ENCODE measurements around the gene CAMK2N2.

Gene CAMK2N2

DNA sequence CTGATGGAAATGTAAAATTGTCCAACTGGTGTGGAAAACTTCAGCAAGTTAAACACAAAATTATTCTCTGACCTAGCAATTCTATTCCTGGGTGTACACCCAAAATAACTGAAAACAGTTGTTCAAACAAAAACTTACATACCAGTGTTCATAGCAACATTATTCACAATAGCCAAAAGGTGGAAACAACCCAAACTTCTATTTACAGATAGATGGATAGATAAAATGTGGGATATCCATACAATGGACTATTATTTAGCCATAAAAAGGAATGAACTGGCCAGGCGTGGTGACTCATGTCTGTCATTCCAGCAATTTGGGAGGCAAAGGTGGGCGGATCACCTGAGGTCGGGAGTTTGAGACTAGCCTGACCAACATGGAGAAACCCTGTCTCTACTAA, 38.8 kb downstream of the CAMK2N2 start:
- no peak for DNase-seq (ENCODE audit: low spot score)

DNA sequence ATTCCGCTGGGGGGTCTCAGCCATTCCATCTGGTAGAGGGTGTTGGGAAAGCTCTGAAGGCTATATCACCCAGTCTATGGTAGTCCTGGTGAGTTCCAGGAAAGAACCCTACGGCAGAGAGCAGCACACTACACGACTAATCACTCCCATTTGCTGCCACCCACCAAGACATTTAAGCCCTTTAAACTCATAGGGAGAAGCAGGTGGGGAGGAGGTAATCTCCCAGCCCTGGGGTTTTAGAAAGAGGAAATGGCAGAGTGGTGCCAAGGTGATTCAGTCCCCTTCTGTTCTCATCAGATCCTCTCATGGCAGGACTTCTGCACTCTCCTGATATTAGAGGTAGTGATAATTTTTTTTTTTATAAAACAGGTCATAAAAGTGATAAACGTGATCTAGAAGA, 42.5 kb downstream of the CAMK2N2 start:
- no peak for DNase-seq (ENCODE audit: low spot score)

DNA sequence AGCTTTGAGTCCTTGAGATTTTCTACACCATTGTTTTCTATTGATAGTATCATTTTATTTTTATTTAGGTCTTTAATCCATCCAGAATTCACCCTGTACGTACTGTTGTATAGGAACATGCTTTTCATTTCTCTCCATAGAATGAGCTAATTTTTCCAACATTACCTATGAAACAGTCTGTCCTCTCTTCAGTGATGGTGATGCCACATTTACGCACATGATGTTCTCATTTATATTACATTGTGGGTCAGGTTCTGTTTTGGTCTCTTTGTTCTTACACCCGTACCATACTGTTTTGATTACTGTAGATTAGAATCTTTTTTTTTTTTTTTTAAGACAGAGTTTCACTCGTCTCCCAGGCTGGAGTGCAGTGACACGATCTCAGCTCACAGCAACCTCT, 49.6 kb downstream of the CAMK2N2 start:
- DNase-seq (ENCODE audit: low spot score): no peak

DNA sequence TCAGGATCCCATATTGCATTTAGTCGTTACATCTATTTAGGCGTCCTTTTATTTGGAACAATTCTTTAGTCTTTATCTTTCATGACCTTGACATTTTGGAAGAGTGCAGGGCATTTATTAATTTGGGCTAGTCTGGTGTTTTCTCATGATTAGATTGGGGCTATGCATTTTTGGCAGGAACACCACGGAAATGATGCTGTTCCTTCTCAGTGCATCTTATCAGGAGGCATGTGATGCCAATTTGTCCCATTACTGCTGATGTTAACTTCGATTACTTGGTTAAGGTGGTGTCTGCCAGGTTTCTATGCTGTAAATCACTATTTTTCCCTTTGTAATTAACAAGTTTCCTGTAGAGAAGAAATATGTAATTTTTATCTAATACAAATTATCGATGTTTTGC, 50.1 kb downstream of the CAMK2N2 start:
- no peak for DNase-seq (ENCODE audit: low spot score)

Data from HuH-7.5 (cell line).